Measurements from ENCODE around the gene CCDC122.

The CCDC122 gene

GRCh38 chr13:43877766-43878165 is 1.8 kb downstream of the CCDC122 start:
- Histone ChIP-seq H3K36me3 (ENCODE audit: control insufficient read depth in 1 of 2, insufficient read depth in 2 of 2, low read length in 2 of 2) (peaks cover 0 to 6% of the 10 kb centered on the region in 2 donors), H3K4me1 (ENCODE audit: control insufficient read depth in 1 of 2, insufficient read depth in 2 of 2, low read length in 2 of 2) (peaks cover 10% of the 10 kb centered on the region in 2 donors), H3K9ac (ENCODE audit: low read depth in 1 of 2, low read length in 2 of 2) (no peak overlapping the region), H3K27me3 (ENCODE audit: control insufficient read depth in 1 of 2, insufficient read depth in 2 of 2, low read length in 2 of 2) (no peaks in the 10 kb centered on the region), H3K27ac (ENCODE audit: low read depth, low read length) (no peak overlapping the region), H3K9me3 (ENCODE audit: control insufficient read depth in 1 of 2, low read length in 2 of 2) (no peaks in the 10 kb centered on the region), H3K4me3 (ENCODE audit: low read depth in 1 of 2, low read length in 2 of 2) (no peak overlapping the region)

DNA sequence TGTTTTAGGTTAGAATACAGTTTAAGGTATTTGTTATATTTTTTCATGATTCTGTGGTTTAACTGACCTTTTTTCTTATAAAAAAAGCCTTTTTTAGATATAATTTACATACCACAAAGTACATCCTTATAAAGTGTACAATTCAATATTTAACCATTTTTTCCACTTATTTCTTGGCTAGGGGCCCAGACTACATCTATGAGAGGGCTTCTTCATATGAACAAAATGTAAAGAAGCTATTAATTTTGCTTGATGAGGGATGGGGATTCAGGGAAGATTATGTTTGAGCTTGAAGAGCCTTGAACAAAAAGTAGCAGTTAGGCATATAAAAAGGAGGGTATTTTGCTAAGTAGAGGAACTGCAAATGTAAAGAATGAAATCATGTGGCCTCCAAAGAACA is 2.2 kb downstream of the CCDC122 start:
- Histone ChIP-seq H3K9me3 (ENCODE audit: control insufficient read depth in 1 of 2, low read length in 2 of 2) (no peaks in the 10 kb centered on the region), H3K27ac (ENCODE audit: low read depth, low read length) (no peak overlapping the region), H3K4me3 (ENCODE audit: low read depth in 1 of 2, low read length in 2 of 2) (no peak overlapping the region), H3K36me3 (ENCODE audit: control insufficient read depth in 1 of 2, insufficient read depth in 2 of 2, low read length in 2 of 2) (peaks cover 0 to 7% of the 10 kb centered on the region in 2 donors), H3K9ac (ENCODE audit: low read depth in 1 of 2, low read length in 2 of 2) (no peak overlapping the region), H3K27me3 (ENCODE audit: control insufficient read depth in 1 of 2, insufficient read depth in 2 of 2, low read length in 2 of 2) (no peaks in the 10 kb centered on the region), H3K4me1 (ENCODE audit: control insufficient read depth in 1 of 2, insufficient read depth in 2 of 2, low read length in 2 of 2) (peaks cover 10% of the 10 kb centered on the region in 2 donors)

DNA sequence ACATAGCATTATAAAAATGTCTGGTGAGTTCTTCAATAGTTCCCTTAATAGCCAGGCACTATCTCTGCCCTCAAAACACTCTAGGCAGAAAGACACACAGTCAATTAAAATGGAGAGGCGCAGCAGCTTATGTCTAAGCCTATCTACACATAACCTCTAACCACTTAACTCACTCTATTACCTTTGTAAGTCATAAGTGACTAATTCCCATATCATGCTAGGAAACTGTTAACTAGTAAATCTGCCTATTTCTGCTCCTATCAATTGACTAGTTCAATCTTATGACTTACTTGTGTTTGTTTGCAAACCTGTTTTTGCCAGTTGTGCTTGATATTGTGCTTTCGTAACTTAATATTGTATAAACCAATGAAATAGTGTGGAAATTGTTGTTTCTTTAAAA is 3.2 kb downstream of the CCDC122 start:
- Histone ChIP-seq H3K27ac (ENCODE audit: low read depth, low read length) (no peak overlapping the region), H3K9ac (ENCODE audit: low read depth in 1 of 2, low read length in 2 of 2) (no peak overlapping the region), H3K4me3 (ENCODE audit: low read depth in 1 of 2, low read length in 2 of 2) (no peak overlapping the region), H3K36me3 (ENCODE audit: control insufficient read depth in 1 of 2, insufficient read depth in 2 of 2, low read length in 2 of 2) (peaks cover 0 to 7% of the 10 kb centered on the region in 2 donors), H3K4me1 (ENCODE audit: control insufficient read depth in 1 of 2, insufficient read depth in 2 of 2, low read length in 2 of 2) (peaks cover 10% of the 10 kb centered on the region in 2 donors), H3K9me3 (ENCODE audit: control insufficient read depth in 1 of 2, low read length in 2 of 2) (no peaks in the 10 kb centered on the region), H3K27me3 (ENCODE audit: control insufficient read depth in 1 of 2, insufficient read depth in 2 of 2, low read length in 2 of 2) (no peaks in the 10 kb centered on the region)

DNA sequence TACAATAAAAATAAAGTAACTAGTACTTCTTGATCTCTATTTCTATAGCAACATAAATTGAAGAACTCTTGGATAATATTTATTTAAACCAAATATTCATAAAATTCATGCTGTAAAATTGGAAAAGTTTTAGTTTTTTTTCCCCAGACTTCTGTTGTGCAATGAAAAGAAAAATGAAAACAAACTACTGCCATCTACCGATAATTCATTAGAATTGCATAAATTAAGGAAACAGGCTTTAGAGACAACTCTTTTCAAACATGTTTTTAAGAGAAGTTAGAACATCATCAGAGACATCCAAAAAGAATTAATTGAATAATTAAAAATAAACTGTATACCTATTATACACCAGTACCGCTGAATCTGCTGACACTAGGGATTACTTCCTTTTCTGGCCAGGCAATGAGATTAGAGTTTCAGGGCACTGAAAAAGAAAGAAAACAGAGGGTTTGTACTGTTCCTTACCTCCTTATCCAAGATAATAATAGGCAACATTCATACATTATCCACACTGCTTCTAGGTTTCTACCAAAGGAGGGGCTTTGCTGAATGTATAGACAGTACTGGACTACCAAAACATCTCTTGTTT is 4.9 kb downstream of the CCDC122 start:
- Histone ChIP-seq H3K27me3 (ENCODE audit: control insufficient read depth in 1 of 2, insufficient read depth in 2 of 2, low read length in 2 of 2) (no peaks in the 10 kb centered on the region), H3K9ac (ENCODE audit: low read depth in 1 of 2, low read length in 2 of 2) (no peak overlapping the region), H3K4me3 (ENCODE audit: low read depth in 1 of 2, low read length in 2 of 2) (no peak overlapping the region), H3K9me3 (ENCODE audit: control insufficient read depth in 1 of 2, low read length in 2 of 2) (no peaks in the 10 kb centered on the region), H3K27ac (ENCODE audit: low read depth, low read length) (no peak overlapping the region), H3K36me3 (ENCODE audit: control insufficient read depth in 1 of 2, insufficient read depth in 2 of 2, low read length in 2 of 2) (peaks cover 0 to 7% of the 10 kb centered on the region in 2 donors), H3K4me1 (ENCODE audit: control insufficient read depth in 1 of 2, insufficient read depth in 2 of 2, low read length in 2 of 2) (peaks cover 7 to 10% of the 10 kb centered on the region in 2 donors)

- no peaks in the 10 kb centered on the region for H3K9me3 ChIP-seq (ENCODE audit: control insufficient read depth in 1 of 2, low read length in 2 of 2)
- no peaks in the 10 kb centered on the region for H3K27me3 ChIP-seq (ENCODE audit: control insufficient read depth in 1 of 2, insufficient read depth in 2 of 2, low read length in 2 of 2)
- H3K36me3 ChIP-seq (ENCODE audit: control insufficient read depth in 1 of 2, insufficient read depth in 2 of 2, low read length in 2 of 2): peaks cover 0 to 7% of the 10 kb centered on the region in 2 donors
- H3K27ac ChIP-seq (ENCODE audit: low read depth, low read length): no peak overlapping the region
- no peaks in the 10 kb centered on the region for H3K4me1 ChIP-seq (ENCODE audit: control insufficient read depth in 1 of 2, insufficient read depth in 2 of 2, low read length in 2 of 2)
- H3K9ac ChIP-seq (ENCODE audit: low read depth in 1 of 2, low read length in 2 of 2): no peak overlapping the region
- no peak overlapping the region for H3K4me3 ChIP-seq (ENCODE audit: low read depth in 1 of 2, low read length in 2 of 2)
These were observed 7.4 kb downstream of the CCDC122 start for GRCh38 chr13:43872181-43872580.

GRCh38 chr13:43865892-43866291 is 13.6 kb downstream of the CCDC122 start:
- Histone ChIP-seq H3K27me3 (ENCODE audit: control insufficient read depth in 1 of 2, insufficient read depth in 2 of 2, low read length in 2 of 2) (no peaks in the 10 kb centered on the region), H3K9ac (ENCODE audit: low read depth in 1 of 2, low read length in 2 of 2) (no peak overlapping the region), H3K4me1 (ENCODE audit: control insufficient read depth in 1 of 2, insufficient read depth in 2 of 2, low read length in 2 of 2) (no peaks in the 10 kb centered on the region), H3K27ac (ENCODE audit: low read depth, low read length) (no peak overlapping the region), H3K9me3 (ENCODE audit: control insufficient read depth in 1 of 2, low read length in 2 of 2) (no peaks in the 10 kb centered on the region), H3K4me3 (ENCODE audit: low read depth in 1 of 2, low read length in 2 of 2) (no peak overlapping the region), H3K36me3 (ENCODE audit: control insufficient read depth in 1 of 2, insufficient read depth in 2 of 2, low read length in 2 of 2) (peaks cover 0 to 6% of the 10 kb centered on the region in 2 donors)

DNA sequence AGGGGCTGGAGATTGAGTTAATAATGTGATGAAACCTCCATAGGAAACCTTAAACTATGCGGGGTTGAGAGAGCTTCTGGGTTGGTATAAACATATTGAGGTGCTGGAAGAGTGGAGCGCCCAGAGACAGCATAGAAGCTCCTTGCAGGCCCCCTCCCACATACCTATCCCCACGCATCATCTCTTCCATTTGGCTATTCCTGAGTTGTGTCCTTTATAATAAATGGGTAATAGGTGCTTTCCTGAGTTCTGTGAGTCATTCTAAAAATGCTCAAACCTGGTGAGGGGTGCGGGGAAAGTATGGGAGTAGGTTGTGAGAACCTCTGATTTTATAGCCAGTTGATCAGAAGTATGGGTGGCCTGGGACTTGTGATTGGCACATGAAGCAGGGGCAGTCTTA is 14.6 kb downstream of the CCDC122 start:
- Histone ChIP-seq H3K9ac (ENCODE audit: low read depth in 1 of 2, low read length in 2 of 2) (no peak overlapping the region), H3K9me3 (ENCODE audit: control insufficient read depth in 1 of 2, low read length in 2 of 2) (no peaks in the 10 kb centered on the region), H3K4me1 (ENCODE audit: control insufficient read depth in 1 of 2, insufficient read depth in 2 of 2, low read length in 2 of 2) (no peaks in the 10 kb centered on the region), H3K27me3 (ENCODE audit: control insufficient read depth in 1 of 2, insufficient read depth in 2 of 2, low read length in 2 of 2) (no peaks in the 10 kb centered on the region), H3K4me3 (ENCODE audit: low read depth in 1 of 2, low read length in 2 of 2) (no peak overlapping the region), H3K36me3 (ENCODE audit: control insufficient read depth in 1 of 2, insufficient read depth in 2 of 2, low read length in 2 of 2) (peaks cover 0 to 6% of the 10 kb centered on the region in 2 donors), H3K27ac (ENCODE audit: low read depth, low read length) (no peak overlapping the region)

DNA sequence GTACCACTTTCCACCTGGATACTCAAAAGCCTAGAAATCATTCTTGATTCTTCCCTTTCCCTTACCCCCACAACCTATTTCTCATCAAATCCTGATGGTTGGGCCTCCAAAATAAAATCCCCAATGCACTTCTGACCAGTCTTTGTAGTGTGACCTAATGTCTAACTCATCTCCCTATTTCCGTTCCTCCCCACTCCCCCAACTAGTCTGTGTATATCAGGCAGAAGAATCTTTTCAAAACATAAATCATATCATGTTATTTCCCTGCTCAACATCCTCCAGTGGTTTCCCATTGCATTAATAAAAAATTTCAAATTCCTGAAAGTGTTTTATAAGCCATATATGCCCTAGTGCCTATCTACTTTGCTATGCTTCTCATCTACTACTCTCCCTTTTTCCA is 17.7 kb downstream of the CCDC122 start:
- Histone ChIP-seq H3K4me3 (ENCODE audit: low read depth in 1 of 2, low read length in 2 of 2) (no peak overlapping the region), H3K27ac (ENCODE audit: low read depth, low read length) (no peak overlapping the region), H3K36me3 (ENCODE audit: control insufficient read depth in 1 of 2, insufficient read depth in 2 of 2, low read length in 2 of 2) (peaks cover 0 to 6% of the 10 kb centered on the region in 2 donors), H3K4me1 (ENCODE audit: control insufficient read depth in 1 of 2, insufficient read depth in 2 of 2, low read length in 2 of 2) (no peaks in the 10 kb centered on the region), H3K27me3 (ENCODE audit: control insufficient read depth in 1 of 2, insufficient read depth in 2 of 2, low read length in 2 of 2) (no peaks in the 10 kb centered on the region), H3K9ac (ENCODE audit: low read depth in 1 of 2, low read length in 2 of 2) (no peak overlapping the region), H3K9me3 (ENCODE audit: control insufficient read depth in 1 of 2, low read length in 2 of 2) (no peaks in the 10 kb centered on the region)

DNA sequence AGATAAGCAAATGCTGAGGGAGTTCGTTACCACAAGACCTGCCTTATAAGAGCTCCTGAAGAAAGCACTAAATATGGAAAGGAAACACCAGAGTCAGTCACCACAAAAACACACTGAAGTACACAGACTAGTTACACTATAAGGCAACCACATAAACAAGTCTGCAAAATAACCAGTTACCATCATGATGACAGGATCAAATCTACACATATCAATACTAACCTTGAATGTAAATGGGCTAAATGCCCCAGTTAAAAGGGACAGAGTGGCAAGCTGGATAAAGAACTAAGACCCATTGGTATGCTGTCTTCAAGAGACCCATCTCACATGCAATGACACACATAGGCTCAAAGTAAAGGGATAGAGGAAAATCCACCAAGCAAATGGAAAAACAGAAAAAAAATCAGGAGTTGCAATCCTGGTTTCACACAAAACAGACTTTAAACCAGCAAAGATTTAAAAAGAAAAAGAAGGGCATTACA is 26.6 kb downstream of the CCDC122 start:
- Histone ChIP-seq H3K27me3 (ENCODE audit: control insufficient read depth in 1 of 2, insufficient read depth in 2 of 2, low read length in 2 of 2) (no peaks in the 10 kb centered on the region), H3K27ac (ENCODE audit: low read depth, low read length) (no peak overlapping the region), H3K9ac (ENCODE audit: low read depth in 1 of 2, low read length in 2 of 2) (no peak overlapping the region), H3K9me3 (ENCODE audit: control insufficient read depth in 1 of 2, low read length in 2 of 2) (peaks cover 26 to 48% of the 10 kb centered on the region in 2 donors), H3K36me3 (ENCODE audit: control insufficient read depth in 1 of 2, insufficient read depth in 2 of 2, low read length in 2 of 2) (peaks cover 0 to 7% of the 10 kb centered on the region in 2 donors), H3K4me1 (ENCODE audit: control insufficient read depth in 1 of 2, insufficient read depth in 2 of 2, low read length in 2 of 2) (no peaks in the 10 kb centered on the region), H3K4me3 (ENCODE audit: low read depth in 1 of 2, low read length in 2 of 2) (no peak overlapping the region)

GRCh38 chr13:43850873-43851272 is 28.7 kb downstream of the CCDC122 start:
- Histone ChIP-seq H3K27ac (ENCODE audit: low read depth, low read length) (no peak overlapping the region), H3K4me3 (ENCODE audit: low read depth in 1 of 2, low read length in 2 of 2) (no peak overlapping the region), H3K9me3 (ENCODE audit: control insufficient read depth in 1 of 2, low read length in 2 of 2) (peaks cover 26 to 48% of the 10 kb centered on the region in 2 donors)

More at GRCh38 chr13:43850873-43851272, 28.7 kb downstream of the CCDC122 start:
- Histone ChIP-seq H3K36me3 (ENCODE audit: control insufficient read depth in 1 of 2, insufficient read depth in 2 of 2, low read length in 2 of 2) (peaks cover 0 to 7% of the 10 kb centered on the region in 2 donors), H3K9ac (ENCODE audit: low read depth in 1 of 2, low read length in 2 of 2) (no peak overlapping the region), H3K4me1 (ENCODE audit: control insufficient read depth in 1 of 2, insufficient read depth in 2 of 2, low read length in 2 of 2) (no peaks in the 10 kb centered on the region), H3K27me3 (ENCODE audit: control insufficient read depth in 1 of 2, insufficient read depth in 2 of 2, low read length in 2 of 2) (no peaks in the 10 kb centered on the region)
